ENCODE measurements around the gene AGO1.

The AGO1 gene

DNA sequence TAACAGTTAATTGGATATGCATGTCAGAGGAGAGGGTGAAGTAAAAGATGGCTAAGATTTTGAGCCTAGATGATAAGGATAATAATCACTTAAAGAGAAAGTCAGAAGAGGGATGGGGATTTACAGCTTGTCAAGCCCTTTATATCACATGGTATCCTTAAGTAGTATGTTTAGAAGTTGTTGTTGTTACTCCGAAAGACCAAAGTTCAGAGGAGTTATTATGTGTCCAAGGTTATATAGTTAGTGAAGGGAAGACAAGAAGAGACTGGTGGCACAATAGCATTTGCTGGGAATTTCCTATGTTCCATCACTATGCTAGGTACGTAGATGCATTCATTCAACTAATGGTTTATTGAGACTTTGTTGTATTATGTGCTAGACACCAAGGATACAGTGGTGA lies 30.8 kb upstream of the AGO1 start:
- Histone ChIP-seq H3K27me3 (ENCODE audit: control insufficient read depth, low read length) (no peaks in the 10 kb centered on the region), H3F3A (ENCODE audit: control insufficient read depth, insufficient read depth) (no peaks in the 10 kb centered on the region), H4K20me1 (ENCODE audit: control insufficient read depth, insufficient read depth, low read depth, low read length) (no peaks in the 10 kb centered on the region), H3K4me3 (ENCODE audit: low read length) (no peak overlapping the region), H3K27ac (ENCODE audit: low read depth, low read length) (no peak overlapping the region), H3K79me2 (ENCODE audit: control insufficient read depth, low read length) (no peaks in the 10 kb centered on the region), H3K9me2 (replicated peaks; ENCODE audit: control insufficient read depth, low read length) (no peaks in the 10 kb centered on the region), H3K4me2 (ENCODE audit: low read length) (no peak overlapping the region), H3K4me1 (ENCODE audit: control insufficient read depth, low read length) (no peaks in the 10 kb centered on the region), H3K9me3 (ENCODE audit: control insufficient read depth, insufficient read depth, low read length) (no peaks in the 10 kb centered on the region), H3K36me3 (ENCODE audit: control insufficient read depth, low read length) (peaks cover 22% of the 10 kb centered on the region)
- TF ChIP-seq EZH2phosphoT487 (IDR thresholded peaks at IDR 0.05; ENCODE audit: borderline replicate concordance, low read length) = no peak
- TF ChIP-seq, protein P1, sequence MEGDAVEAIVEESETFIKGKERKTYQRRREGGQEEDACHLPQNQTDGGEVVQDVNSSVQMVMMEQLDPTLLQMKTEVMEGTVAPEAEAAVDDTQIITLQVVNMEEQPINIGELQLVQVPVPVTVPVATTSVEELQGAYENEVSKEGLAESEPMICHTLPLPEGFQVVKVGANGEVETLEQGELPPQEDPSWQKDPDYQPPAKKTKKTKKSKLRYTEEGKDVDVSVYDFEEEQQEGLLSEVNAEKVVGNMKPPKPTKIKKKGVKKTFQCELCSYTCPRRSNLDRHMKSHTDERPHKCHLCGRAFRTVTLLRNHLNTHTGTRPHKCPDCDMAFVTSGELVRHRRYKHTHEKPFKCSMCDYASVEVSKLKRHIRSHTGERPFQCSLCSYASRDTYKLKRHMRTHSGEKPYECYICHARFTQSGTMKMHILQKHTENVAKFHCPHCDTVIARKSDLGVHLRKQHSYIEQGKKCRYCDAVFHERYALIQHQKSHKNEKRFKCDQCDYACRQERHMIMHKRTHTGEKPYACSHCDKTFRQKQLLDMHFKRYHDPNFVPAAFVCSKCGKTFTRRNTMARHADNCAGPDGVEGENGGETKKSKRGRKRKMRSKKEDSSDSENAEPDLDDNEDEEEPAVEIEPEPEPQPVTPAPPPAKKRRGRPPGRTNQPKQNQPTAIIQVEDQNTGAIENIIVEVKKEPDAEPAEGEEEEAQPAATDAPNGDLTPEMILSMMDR (IDR thresholded peaks at IDR 0.05; ENCODE audit: low read depth, low read length, poor library complexity, severe bottlenecking) = no peak

DNA sequence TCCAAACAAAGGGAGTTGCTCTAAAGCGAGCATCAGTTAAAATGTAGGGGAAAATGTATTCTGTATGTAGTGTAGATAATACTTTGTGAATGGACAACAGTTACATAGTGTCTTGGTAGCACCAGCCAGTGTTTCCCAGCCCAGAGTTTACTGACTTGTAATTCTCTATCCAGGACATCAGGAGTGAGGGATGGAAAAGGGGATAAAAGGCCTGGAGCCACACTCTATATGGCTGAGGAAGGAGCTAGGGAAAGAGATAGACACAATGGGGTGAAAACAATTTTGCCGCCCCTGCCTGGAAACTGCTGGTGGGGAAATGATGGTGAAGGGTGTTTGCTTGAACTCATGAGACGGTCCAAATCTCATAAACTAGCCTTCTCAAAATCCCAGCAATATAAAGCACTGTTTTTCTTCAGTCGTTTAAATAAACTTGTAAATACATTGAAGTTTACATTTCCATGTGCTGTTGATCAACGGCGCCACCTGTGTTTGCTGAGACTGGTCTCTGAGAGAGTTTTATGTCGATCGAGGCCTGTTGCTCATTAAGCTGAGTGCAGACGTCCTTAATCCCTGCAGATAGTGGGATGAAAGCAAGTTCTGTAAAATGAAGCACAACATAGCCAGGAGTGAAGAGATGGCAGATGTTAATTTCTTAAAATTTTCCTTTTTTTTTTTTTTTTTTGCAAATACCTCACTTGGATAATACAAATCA lies 27.9 kb upstream of the AGO1 start:
- H3K27me3 ChIP-seq (ENCODE audit: control insufficient read depth, low read length) = no peaks in the 10 kb centered on the region
- H3K36me3 ChIP-seq (ENCODE audit: control insufficient read depth, low read length) = peaks cover 19% of the 10 kb centered on the region
- no peaks in the 10 kb centered on the region for H3K4me1 ChIP-seq (ENCODE audit: control insufficient read depth, low read length)
- H3K4me3 ChIP-seq (ENCODE audit: low read length) = no peak overlapping the region
- TF ChIP-seq, protein P1 (IDR thresholded peaks at IDR 0.05; ENCODE audit: low read depth, low read length, poor library complexity, severe bottlenecking) = no peak
- TF ChIP-seq EZH2phosphoT487 (IDR thresholded peaks at IDR 0.05; ENCODE audit: borderline replicate concordance, low read length) = no peak
- H4K20me1 ChIP-seq (ENCODE audit: control insufficient read depth, insufficient read depth, low read depth, low read length) = no peaks in the 10 kb centered on the region
- no peaks in the 10 kb centered on the region for H3K9me2 ChIP-seq (replicated peaks; ENCODE audit: control insufficient read depth, low read length)
- H3K9me3 ChIP-seq (ENCODE audit: control insufficient read depth, insufficient read depth, low read length) = no peaks in the 10 kb centered on the region
- H3K79me2 ChIP-seq (ENCODE audit: control insufficient read depth, low read length) = no peaks in the 10 kb centered on the region
- no peak overlapping the region for H3K4me2 ChIP-seq (ENCODE audit: low read length)
- no peak overlapping the region for H3K27ac ChIP-seq (ENCODE audit: low read depth, low read length)
- H3F3A ChIP-seq (ENCODE audit: control insufficient read depth, insufficient read depth) = no peaks in the 10 kb centered on the region

DNA sequence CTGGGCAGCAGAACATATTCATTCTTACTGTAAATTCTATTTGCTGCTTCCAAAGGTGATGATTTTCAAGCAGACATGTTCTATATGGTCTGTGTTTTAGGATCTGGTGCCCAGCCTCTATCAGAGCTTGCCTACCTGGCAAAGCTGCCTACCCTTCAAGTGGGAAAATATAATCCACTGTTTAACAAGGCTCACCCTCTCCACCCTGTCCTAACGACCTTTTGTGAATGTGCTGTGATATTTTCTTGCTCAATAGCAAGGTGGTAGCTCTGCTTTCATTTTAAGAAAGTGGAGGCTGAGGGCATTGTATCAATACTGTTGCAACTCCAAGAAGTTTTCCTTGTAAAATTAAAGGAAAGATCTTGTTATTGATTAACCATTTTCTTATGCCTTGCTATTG lies 26.0 kb upstream of the AGO1 start:
- H3K9me3 ChIP-seq (ENCODE audit: control insufficient read depth, insufficient read depth, low read length) = no peaks in the 10 kb centered on the region
- H4K20me1 ChIP-seq (ENCODE audit: control insufficient read depth, insufficient read depth, low read depth, low read length) = no peaks in the 10 kb centered on the region
- no peaks in the 10 kb centered on the region for H3K9me2 ChIP-seq (replicated peaks; ENCODE audit: control insufficient read depth, low read length)
- no peak overlapping the region for H3K27ac ChIP-seq (ENCODE audit: low read depth, low read length)
- H3K36me3 ChIP-seq (ENCODE audit: control insufficient read depth, low read length) = peaks cover 9% of the 10 kb centered on the region; the same call in 1 of the 2 replicates
- H3F3A ChIP-seq (ENCODE audit: control insufficient read depth, insufficient read depth) = no peaks in the 10 kb centered on the region
- no peaks in the 10 kb centered on the region for H3K27me3 ChIP-seq (ENCODE audit: control insufficient read depth, low read length)
- no peak overlapping the region for H3K4me3 ChIP-seq (ENCODE audit: low read length)
- H3K4me1 ChIP-seq (ENCODE audit: control insufficient read depth, low read length) = no peaks in the 10 kb centered on the region
- TF ChIP-seq, protein P1 (IDR thresholded peaks at IDR 0.05; ENCODE audit: low read depth, low read length, poor library complexity, severe bottlenecking) = no peak
- TF ChIP-seq EZH2phosphoT487 (IDR thresholded peaks at IDR 0.05; ENCODE audit: borderline replicate concordance, low read length) = no peak
- no peak overlapping the region for H3K4me2 ChIP-seq (ENCODE audit: low read length)
- H3K79me2 ChIP-seq (ENCODE audit: control insufficient read depth, low read length) = no peaks in the 10 kb centered on the region
